Measurements from ENCODE around the gene CHST15. TPM values are rescaled to one million over a fixed set of nuclear protein-coding genes. Genes with fewer than 3 reads are reported as not detected.

The CHST15 gene
- total and polyA plus RNA-seq, 2 experiments from 2014 or later, result 0.92 to 1.9 TPM

- H3K27me3 ChIP-seq, result no peaks in the 10 kb centered on the region
- H3K36me3 ChIP-seq, result no peaks in the 10 kb centered on the region
- H3K4me3 ChIP-seq, result no peak overlapping the region
- no peaks in the 10 kb centered on the region for H3K9me3 ChIP-seq (ENCODE audit: low read depth)
- H3K27ac ChIP-seq, result no peak overlapping the region
- no peak for DNase-seq (ENCODE audit: low read depth in 1 of 2, low spot score in 1 of 2)
- TF ChIP-seq CTCF (IDR thresholded peaks at IDR 0.05; ENCODE audit: low read depth, low read length), result no peak
- no peaks in the 10 kb centered on the region for H3K4me1 ChIP-seq (ENCODE audit: low read depth)
These were observed 18.8 kb downstream of the CHST15 start for GRCh38 chr10:124074501-124075109.

- no peak overlapping the region for H3K4me3 ChIP-seq
- no peak for DNase-seq (ENCODE audit: low read depth in 1 of 2, low spot score in 1 of 2)
- no peaks in the 10 kb centered on the region for H3K36me3 ChIP-seq
- no peaks in the 10 kb centered on the region for H3K4me1 ChIP-seq (ENCODE audit: low read depth)
- TF ChIP-seq CTCF (IDR thresholded peaks at IDR 0.05; ENCODE audit: low read depth, low read length), result no peak
- H3K9me3 ChIP-seq (ENCODE audit: low read depth), result no peaks in the 10 kb centered on the region
- H3K27ac ChIP-seq, result no peak overlapping the region
- H3K27me3 ChIP-seq, result no peaks in the 10 kb centered on the region
These were observed 19.4 kb downstream of the CHST15 start for GRCh38 chr10:124073978-124074377.

GRCh38 chr10:124072541-124072940, 20.9 kb downstream of the CHST15 start:
- no peak overlapping the region for H3K4me3 ChIP-seq
- H3K4me1 ChIP-seq (ENCODE audit: low read depth), result no peaks in the 10 kb centered on the region
- no peak overlapping the region for H3K27ac ChIP-seq
- TF ChIP-seq CTCF (IDR thresholded peaks at IDR 0.05; ENCODE audit: low read depth, low read length), result no peak
- H3K27me3 ChIP-seq, result no peaks in the 10 kb centered on the region
- H3K36me3 ChIP-seq, result no peaks in the 10 kb centered on the region
- no peak for DNase-seq (ENCODE audit: low read depth in 1 of 2, low spot score in 1 of 2)
- no peaks in the 10 kb centered on the region for H3K9me3 ChIP-seq (ENCODE audit: low read depth)

GRCh38 chr10:124072106-124072505, 21.3 kb downstream of the CHST15 start:
- Histone ChIP-seq H3K27me3 (no peaks in the 10 kb centered on the region), H3K36me3 (no peaks in the 10 kb centered on the region), H3K9me3 (ENCODE audit: low read depth) (no peaks in the 10 kb centered on the region), H3K27ac (no peak overlapping the region), H3K4me3 (no peak overlapping the region), H3K4me1 (ENCODE audit: low read depth) (no peaks in the 10 kb centered on the region)
- DNase-seq (ENCODE audit: low read depth in 1 of 2, low spot score in 1 of 2), result no peak
- no peak for TF ChIP-seq CTCF (IDR thresholded peaks at IDR 0.05; ENCODE audit: low read depth, low read length)

- no peak for TF ChIP-seq CTCF (IDR thresholded peaks at IDR 0.05; ENCODE audit: low read depth, low read length)
- Histone ChIP-seq H3K4me1 (ENCODE audit: low read depth) (no peaks in the 10 kb centered on the region), H3K27me3 (no peaks in the 10 kb centered on the region), H3K9me3 (ENCODE audit: low read depth) (no peaks in the 10 kb centered on the region), H3K36me3 (no peaks in the 10 kb centered on the region), H3K4me3 (no peak overlapping the region), H3K27ac (no peak overlapping the region)
- no peak for DNase-seq (ENCODE audit: low read depth in 1 of 2, low spot score in 1 of 2)
These were observed 22.3 kb downstream of the CHST15 start for GRCh38 chr10:124071141-124071540.
